HCT116 (cell line): Measurements from ENCODE around the gene SMIM10L2A.

Experiments used
- CTCF ChIP-seq, 3 experiments: fragments of 200-600 bp in 1 of 3; sonication (generic) in 1 of 3; IDR thresholded peaks in 2 of 3; conservative IDR thresholded peaks in 1 of 3; 2 replicates each; pipeline ENCODE4 v1.5.1; 2012 to 2017; ENCODE audit warnings: low read depth in 2 of 3, low read length in 2 of 3, antibody characterized with exemption in 1 of 3, borderline replicate concordance in 1 of 3, control low read depth in 1 of 3, mild to moderate bottlenecking in 1 of 3, mixed read lengths in 1 of 3, mixed run types in 1 of 3, moderate library complexity in 1 of 3; ENCODE audit not compliant: insufficient read depth in 1 of 3
- ZBTB33 ChIP-seq: IDR thresholded peaks from 2 replicates; pipeline ENCODE4 v1.6.1; 2011; ENCODE audit warnings: mild to moderate bottlenecking, low read length, moderate library complexity; ENCODE audit not compliant: insufficient replicate concordance; ENCODE audit errors: extremely low read depth

GRCh38 chrX:135416546-135416945 is 5.2 kb upstream of the SMIM10L2A start:
- TF ChIP-seq CTCF (IDR thresholded peaks at IDR 0.05 in 2 of 3, conservative IDR thresholded peaks at IDR 0.05 in 1 of 3; ENCODE audit: borderline replicate concordance in 1 of 3, insufficient read depth in 1 of 3, low read depth in 2 of 3, low read length in 2 of 3) (no peak), ZBTB33 (no peak)
